ENCODE measurements around the gene ANKMY2. TPM values are rescaled to one million over a fixed set of nuclear protein-coding genes. Genes with fewer than 3 reads are reported as not detected.
"Not testable (repeated sequence)": the region's sequence is repeated elsewhere in the genome, so short reads cannot be mapped to it uniquely, and the experiment has no call there.

Gene ANKMY2
- total RNA-seq, 1 donor from 2014 or later: 13.9 TPM

DNA sequence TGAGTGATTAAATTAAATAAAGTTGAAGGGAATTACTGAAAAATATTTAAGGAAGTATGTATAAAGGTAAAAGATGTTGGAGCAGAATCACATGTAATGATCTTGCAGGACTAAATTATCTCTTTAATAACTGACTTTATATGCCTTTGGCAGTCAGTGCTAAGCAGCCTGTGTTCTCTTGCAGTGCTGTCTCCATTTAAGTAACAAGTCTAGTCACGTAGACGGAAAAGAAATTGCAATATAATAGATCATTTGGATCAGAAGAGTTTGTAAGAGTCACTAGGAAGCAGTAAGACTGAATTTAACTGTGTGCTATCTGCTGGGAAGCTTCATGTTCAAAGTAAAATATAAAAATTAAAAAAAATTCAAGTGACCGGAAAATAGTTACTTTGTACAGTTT is 21.8 kb upstream of the ANKMY2 start:
- H3K9me3 ChIP-seq: no peaks in the 10 kb centered on the region
- DNase-seq (no peak), ATAC-seq (no peak)
- intact Hi-C loops (cut with DNase I): no loop called here
- H3K27ac ChIP-seq: peak overlapping the region; percentile 33
- TF ChIP-seq, protein P1, sequence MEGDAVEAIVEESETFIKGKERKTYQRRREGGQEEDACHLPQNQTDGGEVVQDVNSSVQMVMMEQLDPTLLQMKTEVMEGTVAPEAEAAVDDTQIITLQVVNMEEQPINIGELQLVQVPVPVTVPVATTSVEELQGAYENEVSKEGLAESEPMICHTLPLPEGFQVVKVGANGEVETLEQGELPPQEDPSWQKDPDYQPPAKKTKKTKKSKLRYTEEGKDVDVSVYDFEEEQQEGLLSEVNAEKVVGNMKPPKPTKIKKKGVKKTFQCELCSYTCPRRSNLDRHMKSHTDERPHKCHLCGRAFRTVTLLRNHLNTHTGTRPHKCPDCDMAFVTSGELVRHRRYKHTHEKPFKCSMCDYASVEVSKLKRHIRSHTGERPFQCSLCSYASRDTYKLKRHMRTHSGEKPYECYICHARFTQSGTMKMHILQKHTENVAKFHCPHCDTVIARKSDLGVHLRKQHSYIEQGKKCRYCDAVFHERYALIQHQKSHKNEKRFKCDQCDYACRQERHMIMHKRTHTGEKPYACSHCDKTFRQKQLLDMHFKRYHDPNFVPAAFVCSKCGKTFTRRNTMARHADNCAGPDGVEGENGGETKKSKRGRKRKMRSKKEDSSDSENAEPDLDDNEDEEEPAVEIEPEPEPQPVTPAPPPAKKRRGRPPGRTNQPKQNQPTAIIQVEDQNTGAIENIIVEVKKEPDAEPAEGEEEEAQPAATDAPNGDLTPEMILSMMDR (IDR thresholded peaks at IDR 0.05): no peak
- H3K27me3 ChIP-seq (ENCODE audit: low read depth): no peaks in the 10 kb centered on the region
- H3K4me3 ChIP-seq: no peak overlapping the region
- H3K36me3 ChIP-seq: peaks cover 8% of the 10 kb centered on the region
- H3K4me1 ChIP-seq: peaks cover 17% of the 10 kb centered on the region

DNA sequence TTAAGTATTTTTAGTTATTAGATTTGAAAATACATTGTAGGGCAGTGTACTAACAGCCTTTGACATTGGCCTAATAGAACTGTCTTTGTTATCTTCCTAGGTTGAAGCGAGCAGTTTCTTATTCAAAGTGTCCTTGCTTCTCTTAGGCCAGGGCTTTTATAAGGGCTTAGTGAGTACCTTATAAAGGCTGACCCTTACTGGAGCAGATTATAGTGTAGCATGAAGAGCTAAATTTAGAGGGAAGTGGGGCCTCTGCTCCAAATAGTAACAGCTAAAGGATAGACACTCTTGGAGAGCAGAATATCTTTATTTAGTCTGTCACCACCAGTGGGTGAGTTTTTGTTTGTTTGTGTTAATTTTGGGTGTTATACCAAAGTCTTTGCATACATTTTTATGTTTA is 16.4 kb upstream of the ANKMY2 start:
- TF ChIP-seq, protein P1 (IDR thresholded peaks at IDR 0.05): no peak
- DNase-seq (no peak), ATAC-seq (no peak)
- H3K9me3 ChIP-seq: no peaks in the 10 kb centered on the region
- peaks cover 8% of the 10 kb centered on the region for H3K36me3 ChIP-seq
- intact Hi-C loops (cut with DNase I): no loop called here
- no peak overlapping the region for H3K4me3 ChIP-seq
- H3K27me3 ChIP-seq (ENCODE audit: low read depth): no peaks in the 10 kb centered on the region
- H3K4me1 ChIP-seq: peaks cover 13% of the 10 kb centered on the region
- H3K27ac ChIP-seq: no peak overlapping the region

DNA sequence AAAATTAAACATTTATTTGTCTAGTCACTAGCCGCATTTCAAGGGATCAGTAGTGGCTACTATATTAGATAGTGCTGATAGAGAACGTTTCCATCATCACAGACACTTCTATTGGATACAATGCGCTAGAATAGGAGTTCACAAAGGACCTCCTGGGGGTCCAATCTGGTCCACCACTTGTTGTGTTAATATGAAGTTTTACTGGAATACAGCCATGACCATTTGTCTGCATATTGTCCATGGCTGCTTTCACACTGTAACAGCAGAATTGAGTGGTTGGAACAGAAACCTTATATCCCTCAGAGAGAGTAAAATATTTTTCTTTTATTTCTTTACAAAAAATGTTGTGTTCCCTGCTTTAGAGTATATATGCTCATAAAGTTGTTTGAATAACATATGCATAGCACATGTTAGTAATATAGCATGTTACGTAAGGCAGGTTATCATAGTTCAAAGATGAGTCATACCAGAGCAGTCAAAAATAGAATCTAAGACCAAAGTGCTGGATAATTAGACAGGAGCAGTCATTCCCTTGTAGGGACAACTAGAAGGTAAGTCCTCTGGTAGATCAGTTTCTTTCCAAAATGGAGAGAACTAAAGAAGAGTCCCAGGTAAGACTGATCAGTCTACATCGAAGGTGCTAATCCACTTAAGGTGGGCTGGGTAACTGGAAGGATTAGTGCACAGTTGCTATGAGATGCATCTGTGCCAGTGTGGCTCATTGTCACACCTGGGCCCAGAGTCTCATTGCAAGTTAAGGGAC is 15.3 kb upstream of the ANKMY2 start:
- Histone ChIP-seq H3K4me3 (no peak overlapping the region), H3K27me3 (ENCODE audit: low read depth) (no peaks in the 10 kb centered on the region), H3K36me3 (peaks cover under 1% of the 10 kb centered on the region), H3K9me3 (no peaks in the 10 kb centered on the region), H3K27ac (no peak overlapping the region), H3K4me1 (peaks cover 13% of the 10 kb centered on the region)
- DNase-seq (no peak), ATAC-seq (peak; percentile 53 to 75)
- intact Hi-C loops (cut with DNase I): no loop called here
- TF ChIP-seq, protein P1 (IDR thresholded peaks at IDR 0.05): no peak

DNA sequence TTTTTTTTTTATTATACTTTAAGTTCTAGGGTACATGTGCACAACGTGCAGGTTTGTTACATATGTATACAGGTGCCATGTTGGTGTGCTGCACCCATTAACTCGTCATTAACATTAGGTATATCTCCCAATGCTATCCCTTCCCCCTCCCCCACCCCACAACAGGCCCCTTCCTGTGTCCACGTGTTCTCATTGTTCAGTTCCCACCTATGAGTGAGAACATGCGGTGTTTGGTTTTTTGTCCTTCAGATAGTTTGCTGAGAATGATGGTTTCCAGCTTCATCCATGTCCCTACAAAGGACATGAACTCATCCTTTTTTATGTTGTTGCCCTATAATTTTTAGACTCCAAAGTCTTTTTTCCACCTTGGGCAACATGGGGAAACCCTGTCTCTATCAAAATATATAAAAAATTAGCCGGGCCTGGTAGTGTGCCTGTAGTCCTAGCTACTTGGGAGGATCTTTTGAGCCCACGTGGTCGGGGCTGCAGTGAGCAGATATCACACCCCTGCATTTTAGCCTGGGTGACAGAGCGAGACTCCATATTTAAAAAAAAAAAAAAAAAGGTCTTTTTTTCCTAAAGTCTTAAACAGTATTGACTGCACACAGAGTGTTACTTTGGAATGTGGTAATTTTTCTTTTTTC is 14.4 kb upstream of the ANKMY2 start:
- H3K9me3 ChIP-seq; ATAC-seq; H3K27ac ChIP-seq; intact Hi-C loops (cut with DNase I); H3K4me3 ChIP-seq; H3K27me3 ChIP-seq (ENCODE audit: low read depth); H3K36me3 ChIP-seq; DNase-seq: not testable (repeated sequence)
- peaks cover 13% of the 10 kb centered on the region for H3K4me1 ChIP-seq

DNA sequence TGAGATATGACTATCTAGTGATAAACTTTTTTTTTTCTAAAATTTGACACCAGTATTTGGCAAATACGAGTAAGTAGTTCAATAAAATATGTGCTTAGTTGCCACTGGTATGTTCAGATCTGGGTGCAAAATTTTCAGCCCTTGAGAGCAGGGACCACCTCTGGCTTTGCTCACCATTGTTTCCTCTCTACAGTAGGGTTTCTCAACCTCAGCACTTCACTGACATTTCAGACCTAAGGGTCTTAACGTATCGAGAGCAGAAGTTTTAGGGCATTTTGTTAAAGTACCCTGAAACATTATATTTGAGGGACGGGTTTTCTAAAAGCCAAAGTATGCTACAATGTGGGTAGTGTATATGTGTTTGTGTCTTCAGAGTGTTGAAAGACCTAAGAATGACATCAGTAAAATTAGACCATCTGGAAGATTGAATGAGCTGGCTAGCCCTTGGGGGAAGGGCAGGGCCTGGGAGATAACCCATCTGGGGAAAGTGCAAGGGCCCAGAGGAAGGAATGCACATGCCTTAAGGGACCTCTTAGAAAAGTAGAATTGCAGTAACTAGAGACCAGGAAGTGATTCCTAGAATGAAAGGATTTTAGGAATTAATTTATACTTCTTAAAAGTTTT is 12.2 kb upstream of the ANKMY2 start:
- ATAC-seq: peak; percentile 53 to 54
- no peaks in the 10 kb centered on the region for H3K36me3 ChIP-seq
- H3K27ac ChIP-seq: no peak overlapping the region
- H3K4me1 ChIP-seq: peaks cover 13% of the 10 kb centered on the region
- no peak for DNase-seq
- H3K4me3 ChIP-seq: no peak overlapping the region
- intact Hi-C loops (cut with DNase I): no loop called here
- no peaks in the 10 kb centered on the region for H3K27me3 ChIP-seq (ENCODE audit: low read depth)
- TF ChIP-seq, protein P1 (IDR thresholded peaks at IDR 0.05): no peak
- no peaks in the 10 kb centered on the region for H3K9me3 ChIP-seq

DNA sequence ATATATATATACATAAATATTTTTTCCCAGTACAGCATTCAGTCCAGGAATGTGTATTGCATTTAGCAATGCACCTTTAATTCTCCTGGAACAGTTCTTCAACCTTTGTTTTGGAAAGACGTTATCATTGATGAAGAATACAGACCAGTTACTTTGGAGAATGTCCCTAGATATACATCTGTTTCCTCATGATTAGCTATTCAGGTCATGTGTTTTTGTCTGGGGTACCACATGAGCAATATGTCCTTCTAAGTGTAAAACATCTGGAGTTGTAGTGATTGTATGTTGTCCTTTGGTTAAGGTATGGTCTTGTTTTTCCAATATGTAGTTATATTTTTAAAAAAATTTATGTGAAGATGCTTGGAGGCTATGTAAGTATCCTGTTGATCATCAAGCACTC is 10.6 kb upstream of the ANKMY2 start:
- Histone ChIP-seq H3K4me3 (no peak overlapping the region), H3K36me3 (no peaks in the 10 kb centered on the region), H3K9me3 (no peaks in the 10 kb centered on the region), H3K27ac (no peak overlapping the region), H3K4me1 (peaks cover 26% of the 10 kb centered on the region), H3K27me3 (ENCODE audit: low read depth) (no peaks in the 10 kb centered on the region)
- ATAC-seq (no peak), DNase-seq (no peak)
- intact Hi-C loops (cut with DNase I): no loop called here
- TF ChIP-seq, protein P1 (IDR thresholded peaks at IDR 0.05): no peak
